Anterior cingulate cortex (tissue), 58 donors: ENCODE data around the gene SLIT3.

ENCODE experiments used
- DNase-seq, 58 donors: peaks; one replicate each; lab custom pipeline; 2025; lab: John Stamatoyannopoulos, UW

Gene SLIT3

DNA sequence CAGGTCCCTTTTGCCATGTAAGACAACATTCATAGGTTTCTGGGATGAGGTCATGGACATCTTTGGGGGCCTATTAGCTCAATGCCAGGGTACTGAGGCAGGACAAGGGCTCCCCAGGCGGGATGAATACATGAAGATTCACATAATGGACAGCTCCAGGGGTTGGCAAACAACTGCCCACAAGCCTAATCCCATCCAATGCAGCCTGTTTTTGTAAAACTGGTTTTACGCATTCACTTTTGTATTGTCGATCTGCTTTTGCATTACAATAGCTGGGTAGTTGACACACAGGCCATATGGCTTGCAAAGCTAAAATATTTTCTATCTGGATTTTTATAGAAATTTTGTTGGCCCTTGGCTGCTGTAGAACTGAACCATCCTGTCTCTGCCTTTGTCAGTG lies 473.3 kb downstream of the SLIT3 start:
- DNase-seq = no peak

DNA sequence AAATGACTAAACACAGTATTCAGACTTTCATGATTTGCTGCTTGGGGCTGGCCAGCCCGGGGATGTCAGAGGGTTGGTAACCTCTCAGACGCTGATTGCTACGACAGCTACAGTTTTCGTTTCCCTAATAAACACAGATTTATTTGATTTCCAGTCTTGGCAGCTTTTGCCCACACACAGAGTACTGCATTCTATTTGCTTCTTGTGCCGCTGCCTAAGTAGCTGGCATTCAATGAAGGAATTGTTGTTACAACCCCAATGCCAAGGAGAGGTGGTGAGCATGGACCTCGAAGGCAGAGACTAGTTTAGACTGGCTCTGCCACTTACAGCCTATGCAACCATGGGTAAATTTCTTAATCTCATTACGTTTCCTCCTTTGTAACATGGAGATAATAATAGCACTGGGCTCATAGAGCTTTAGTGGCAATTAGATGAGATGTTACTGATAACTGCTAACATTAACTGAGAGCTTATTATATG lies 474.7 kb downstream of the SLIT3 start:
- DNase-seq = peak in 16 of 58 donors; percentile 6 to 57 (median 17)

DNA sequence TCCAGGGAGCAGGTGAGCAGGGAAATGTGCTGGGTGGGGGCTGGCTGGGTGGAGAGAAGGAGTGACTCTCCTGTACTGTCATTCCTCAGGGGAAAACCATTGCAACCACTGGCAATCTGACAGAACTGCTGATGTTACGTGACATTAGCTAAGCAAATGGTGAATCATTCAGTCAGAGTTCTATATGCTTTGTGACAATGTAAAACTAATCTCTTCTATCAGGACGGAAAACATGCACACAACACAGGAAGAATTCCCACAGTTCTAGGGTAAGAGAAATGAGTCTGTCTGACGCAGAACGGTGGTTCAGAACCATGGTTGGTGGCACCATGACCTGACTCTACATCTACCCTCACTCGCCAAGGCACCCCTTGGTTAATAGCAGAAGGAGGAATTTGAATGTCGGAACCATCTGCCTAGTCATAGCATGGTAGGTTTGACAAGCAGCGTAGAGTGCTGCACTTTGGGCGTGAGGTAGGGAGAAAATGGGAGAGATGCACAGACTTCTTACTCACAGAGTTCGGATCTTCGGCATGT lies 478.1 kb downstream of the SLIT3 start:
- DNase-seq = no peak

DNA sequence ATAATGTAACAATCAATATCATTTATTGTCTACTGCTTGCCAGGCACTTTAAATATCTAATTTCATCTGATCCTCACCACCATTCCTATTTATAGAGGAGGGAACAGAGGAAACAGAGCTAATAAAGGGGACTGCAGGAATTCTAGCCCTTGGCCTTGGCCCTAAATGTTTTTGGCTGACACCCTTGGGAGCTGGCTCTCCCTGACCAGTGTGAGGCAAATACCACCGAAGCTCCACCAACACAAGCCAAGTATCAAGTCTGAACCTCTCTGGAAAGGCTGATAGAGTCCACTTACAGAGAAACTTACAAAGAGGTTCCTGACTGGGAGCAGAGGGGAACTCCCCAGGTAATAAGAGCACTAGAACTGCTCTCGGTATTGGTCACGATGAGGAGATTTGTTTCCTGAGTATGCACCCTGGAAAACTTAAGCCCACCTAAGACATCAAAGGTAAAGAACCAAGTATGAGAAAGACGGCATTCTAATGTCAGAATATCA lies 478.6 kb downstream of the SLIT3 start:
- DNase-seq = no peak

DNA sequence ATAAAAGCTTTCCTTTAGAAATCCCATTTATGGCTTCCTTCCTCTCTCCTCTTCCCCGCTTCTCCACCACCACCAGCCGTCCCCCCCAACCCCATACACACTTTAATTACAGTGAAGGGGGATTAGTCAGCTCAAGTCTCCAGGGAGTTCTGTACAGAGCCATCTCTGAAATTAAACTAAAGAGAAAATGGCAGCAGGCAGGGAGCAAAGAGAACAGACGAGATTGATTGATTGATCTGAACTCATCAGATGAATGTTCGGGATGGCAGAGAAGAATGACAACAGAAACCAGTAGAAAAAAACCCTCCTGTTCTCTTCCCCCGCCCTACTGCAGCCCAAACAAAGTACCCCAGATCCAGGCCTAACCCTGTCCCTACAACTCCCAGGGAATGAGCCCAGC lies 480.1 kb downstream of the SLIT3 start:
- no peak for DNase-seq

DNA sequence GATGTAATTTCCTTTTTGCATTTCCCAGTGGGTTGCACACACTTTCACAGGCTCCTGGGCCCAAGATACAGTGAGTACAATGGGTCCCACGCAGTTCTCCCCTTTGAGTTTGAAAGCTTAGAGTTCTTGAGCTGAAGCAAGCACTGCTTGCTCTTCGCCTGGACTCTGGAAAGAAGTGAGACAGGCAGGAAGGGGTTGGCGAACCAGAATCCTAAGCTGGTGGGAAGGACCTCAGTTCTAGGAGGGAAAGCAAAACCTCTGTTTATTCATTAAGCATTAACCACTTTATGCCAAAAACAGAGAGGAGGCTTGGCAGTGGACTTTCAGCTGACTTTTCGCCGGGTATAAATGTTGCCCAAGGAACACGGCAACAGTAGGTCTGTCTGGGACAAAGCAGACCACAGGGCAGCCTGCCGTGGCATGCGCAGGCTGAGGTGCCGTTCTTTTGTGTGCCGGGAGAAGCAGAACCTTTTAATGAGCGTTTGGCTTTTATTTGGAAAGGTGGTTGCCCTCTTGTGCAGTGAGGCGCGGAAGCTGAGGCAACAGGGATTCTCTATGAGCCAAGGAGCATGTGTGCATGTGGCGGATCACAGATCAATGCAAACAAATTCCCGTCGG lies 481.8 kb downstream of the SLIT3 start:
- peak in 5 of 58 donors; percentile 5 to 36 (median 27) for DNase-seq

DNA sequence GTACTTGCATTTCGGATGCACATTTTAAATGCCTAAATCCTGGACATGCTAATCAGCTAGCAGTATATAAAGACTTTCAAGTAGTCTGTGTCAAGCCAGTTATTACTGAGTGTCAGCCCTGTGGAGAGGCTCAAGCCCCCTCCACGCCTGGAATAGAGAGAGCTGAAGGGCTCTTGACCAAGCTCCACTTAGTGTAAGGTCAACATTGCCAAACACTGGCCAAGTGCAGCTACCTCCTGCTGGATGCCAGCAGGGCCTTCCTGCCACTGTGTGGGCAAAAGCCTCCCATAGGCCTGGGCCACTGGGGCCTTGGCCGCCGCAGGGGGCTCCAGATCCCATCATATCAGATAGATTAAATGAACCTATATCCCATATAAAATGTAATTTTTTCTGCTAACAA lies 482.4 kb downstream of the SLIT3 start:
- DNase-seq = no peak

DNA sequence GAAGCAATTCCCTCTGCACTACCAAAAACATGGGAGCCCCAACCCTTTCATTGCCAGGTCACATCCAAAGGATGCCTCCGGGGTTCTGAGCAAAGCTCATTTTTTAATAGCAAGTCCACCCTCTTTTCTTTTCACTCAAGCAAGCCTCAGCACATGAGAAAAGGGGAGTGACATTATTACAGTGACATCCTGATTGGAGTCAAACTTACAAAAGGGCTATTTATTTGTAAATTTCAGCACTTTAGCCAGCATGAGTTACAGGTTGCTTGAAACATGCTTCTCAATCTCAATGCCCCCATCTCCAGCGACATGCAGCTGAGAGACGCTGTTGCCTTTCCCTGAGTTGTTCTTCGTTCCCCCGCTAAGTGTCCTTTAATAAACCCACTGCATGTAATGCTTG lies 483.3 kb downstream of the SLIT3 start:
- no peak for DNase-seq

DNA sequence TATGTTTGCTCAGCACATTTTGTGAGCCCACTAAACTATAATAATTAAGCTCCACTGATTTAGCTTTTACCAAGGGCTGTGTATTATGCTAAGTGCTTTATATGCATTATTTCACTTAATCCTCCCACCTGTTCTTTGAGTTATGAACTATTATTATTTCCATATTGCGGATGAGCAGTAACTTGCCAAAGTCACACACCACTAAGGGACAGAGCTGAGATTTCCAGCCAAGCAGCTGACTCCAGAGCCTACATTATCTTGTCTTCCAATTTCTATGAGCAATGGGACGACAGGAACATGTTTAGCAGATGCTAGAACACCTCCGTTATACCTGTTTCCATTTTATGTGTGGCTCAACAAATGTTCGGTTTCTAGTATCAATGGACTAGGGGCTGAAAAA lies 484.3 kb downstream of the SLIT3 start:
- no peak for DNase-seq

DNA sequence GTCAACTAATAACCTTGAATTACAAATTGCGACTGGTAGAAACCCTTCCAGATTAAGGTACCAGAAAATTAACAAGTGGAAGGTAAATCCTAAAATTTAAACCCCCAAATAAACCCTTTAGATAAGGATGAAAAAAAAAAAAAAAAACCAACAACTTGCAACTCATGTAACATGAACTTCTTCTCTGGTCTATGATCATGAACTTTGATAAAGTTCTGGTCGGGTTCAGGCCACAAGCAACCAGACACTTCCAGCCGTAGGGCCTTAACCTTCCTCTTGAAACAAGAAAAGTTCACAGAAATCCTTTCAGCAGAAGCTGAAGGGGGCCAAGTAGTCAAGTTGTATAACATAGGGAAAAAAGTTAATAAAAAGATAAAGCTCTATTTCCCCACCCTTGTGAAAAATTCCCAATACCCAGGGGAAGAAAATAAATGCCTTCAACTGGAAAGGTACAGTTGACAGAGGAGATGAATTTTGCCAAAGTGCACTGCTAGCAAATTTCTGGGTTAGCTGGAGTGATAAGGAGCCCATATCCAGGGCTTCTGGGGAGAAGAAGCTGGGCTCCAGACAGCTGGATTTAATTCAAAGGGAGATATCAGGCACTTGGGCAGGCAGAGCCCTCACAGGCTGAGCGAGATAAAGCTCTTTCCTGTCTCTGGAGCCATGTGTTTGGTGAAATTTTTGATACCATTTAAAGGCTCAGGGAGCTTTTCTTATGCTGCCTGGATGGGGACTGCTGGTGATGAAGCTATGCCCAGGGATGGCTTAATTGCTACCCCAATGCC lies 487.6 kb downstream of the SLIT3 start:
- DNase-seq = no peak

DNA sequence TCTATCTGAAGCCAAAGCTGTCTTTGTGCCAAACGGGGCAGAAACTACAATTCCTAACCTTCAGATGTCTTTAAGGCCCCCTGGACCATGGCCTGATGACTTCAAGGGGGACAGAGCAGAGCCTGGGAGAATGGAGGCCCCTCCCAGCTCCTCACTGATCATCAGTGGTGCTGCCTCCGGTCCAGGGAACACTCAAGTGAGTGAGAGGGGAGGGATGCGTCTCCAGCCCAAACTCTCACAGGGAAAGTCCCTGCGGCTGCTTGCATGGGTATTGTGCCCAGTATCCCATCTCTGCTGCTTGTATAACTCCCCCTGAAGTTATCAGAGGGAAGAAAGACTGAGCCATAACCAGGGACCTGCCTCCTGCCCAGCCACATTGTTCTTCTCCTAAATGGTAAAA lies 490.3 kb downstream of the SLIT3 start:
- no peak for DNase-seq

DNA sequence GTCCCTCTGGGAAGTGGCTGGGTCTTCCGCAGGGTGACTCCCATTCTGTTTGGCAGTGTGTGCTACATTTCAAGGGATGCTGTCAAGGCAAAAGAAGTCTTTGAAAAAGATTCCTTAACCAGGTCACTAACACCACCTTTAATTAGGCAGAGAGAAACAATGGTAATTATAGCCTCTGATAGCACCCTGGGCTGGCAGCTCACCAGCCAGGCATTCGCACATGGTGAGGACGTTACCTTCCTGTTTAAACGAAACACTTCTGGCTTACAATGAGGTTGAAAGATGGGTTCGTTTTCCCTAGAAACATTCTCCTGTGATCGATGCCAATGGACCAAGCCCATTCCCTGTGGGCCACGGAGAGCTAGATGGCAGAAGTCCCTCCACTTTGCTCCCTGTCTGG lies 491.7 kb downstream of the SLIT3 start:
- DNase-seq = no peak

DNA sequence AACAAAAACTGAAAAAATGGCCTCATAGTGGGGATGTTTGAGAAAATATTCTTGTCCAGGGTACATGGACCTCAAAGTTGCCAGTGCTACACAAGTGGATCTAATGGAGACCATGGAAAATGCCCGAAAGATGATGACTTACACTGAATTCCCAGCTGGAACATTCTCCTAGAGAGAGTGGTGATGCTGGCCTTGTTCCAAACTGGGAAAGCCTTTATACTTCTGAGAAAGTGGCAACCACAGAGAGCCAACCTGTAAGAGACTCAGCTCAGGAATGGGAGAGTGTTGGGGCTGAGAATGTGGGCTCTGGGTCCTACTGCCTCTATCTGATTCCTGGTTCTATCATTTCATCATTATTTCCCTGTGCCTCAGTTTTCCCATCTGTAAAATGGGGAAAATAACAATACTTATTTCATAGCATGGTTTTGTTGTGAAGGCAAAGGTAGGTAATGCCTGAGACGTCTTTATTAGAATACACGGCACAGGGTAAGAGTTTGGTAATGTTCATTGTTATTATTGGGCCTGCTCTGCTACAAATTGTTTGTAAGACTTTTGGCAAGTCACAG lies 492.8 kb downstream of the SLIT3 start:
- no peak for DNase-seq

DNA sequence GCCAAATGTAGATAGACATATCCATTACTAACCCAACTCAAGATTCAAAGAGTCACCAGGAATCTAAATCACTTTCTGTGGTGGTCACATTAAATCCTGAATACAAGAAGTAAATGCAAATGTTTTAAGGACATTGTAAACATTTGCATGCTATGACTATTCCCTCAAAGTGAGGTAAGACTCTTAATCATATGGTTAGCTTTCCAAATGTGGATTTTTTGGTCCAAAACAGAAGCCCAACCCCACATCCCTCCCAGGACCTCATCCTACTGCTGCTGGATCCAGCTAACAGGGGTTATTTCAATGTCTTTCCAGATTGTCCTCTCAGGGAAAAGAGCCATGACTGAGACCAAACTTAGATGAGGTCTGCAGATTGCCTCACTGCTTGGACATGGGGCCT lies 493.7 kb downstream of the SLIT3 start:
- no peak for DNase-seq

DNA sequence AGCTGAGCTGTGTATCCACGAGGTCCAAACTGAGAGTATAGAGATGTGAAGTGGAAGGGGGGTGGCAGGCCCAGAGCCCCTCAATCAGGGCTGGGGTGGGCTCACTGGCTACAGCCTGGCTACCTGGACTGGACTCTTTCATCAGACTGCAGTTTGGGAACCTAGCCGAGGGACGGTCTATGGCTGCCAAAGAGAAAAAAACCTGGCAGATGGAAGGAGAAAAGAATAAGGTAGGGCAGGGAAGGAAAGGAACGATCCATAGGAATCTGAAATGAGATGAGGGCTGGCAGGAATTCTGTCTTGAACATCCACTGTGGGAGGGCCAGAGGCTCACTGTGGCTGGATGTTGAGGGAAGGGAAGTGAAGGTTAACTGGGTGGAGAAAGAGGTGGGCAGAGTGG lies 497.4 kb downstream of the SLIT3 start:
- DNase-seq = no peak

DNA sequence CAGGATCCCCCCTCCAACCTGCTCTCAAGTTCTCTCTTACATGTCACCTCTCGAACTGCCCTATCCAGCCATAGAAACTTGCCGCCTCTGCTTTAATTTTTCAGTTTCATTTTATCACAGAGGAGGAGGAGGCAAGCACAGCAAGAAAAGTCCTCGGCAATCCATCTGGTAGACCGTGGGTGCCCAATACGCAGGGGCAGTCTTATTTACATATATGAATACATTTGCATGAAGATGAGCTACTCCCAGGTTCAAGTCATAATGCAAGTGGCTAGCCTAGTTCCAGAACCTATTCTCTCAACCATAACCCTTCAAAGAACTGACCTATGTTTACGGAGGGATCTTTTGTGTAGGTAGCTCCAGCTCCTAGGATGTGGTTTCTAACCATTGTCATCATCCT lies 498.6 kb downstream of the SLIT3 start:
- DNase-seq = peak in 5 of 58 donors; percentile 9 to 55 (median 28)

DNA sequence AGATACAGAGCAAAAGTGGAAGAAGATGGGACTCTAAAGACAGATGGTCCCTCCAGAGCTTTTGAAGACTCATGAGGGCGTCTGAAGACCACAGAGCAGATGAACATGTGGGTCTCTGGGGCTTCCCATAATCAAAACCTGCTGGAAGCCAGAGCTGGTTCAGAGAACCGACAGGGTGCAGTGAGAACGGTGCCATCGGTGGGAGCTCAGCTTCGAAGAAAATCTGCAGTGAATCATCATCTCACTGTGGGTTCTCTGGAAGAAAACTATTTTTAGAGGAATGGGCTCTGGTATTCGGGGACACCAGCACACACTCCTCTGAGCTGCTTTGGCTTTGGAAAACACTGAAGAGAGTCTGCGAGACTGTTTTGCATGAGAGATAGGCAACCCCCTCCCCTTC lies 499.4 kb downstream of the SLIT3 start:
- peak in 4 of 58 donors; percentile 9 to 30 (median 18) for DNase-seq

DNA sequence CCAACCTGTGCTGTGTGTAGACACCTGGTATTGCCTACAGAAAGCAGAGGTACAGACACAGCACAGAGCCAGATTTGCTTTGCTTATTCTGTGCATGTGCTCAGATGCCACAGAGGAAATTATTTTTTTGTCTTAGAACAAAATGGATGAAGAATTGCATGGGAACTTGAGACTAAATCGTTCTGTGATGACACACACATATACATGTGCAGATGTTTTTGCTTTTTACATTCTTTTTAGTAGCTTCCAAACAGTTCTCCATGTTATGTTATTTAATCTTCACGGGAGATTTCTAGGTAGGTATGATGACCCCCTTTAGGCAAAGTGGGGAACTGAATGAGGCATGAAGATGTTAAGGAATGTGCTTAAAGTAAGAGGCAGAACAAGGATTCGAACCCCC lies 500.2 kb downstream of the SLIT3 start:
- DNase-seq = no peak

DNA sequence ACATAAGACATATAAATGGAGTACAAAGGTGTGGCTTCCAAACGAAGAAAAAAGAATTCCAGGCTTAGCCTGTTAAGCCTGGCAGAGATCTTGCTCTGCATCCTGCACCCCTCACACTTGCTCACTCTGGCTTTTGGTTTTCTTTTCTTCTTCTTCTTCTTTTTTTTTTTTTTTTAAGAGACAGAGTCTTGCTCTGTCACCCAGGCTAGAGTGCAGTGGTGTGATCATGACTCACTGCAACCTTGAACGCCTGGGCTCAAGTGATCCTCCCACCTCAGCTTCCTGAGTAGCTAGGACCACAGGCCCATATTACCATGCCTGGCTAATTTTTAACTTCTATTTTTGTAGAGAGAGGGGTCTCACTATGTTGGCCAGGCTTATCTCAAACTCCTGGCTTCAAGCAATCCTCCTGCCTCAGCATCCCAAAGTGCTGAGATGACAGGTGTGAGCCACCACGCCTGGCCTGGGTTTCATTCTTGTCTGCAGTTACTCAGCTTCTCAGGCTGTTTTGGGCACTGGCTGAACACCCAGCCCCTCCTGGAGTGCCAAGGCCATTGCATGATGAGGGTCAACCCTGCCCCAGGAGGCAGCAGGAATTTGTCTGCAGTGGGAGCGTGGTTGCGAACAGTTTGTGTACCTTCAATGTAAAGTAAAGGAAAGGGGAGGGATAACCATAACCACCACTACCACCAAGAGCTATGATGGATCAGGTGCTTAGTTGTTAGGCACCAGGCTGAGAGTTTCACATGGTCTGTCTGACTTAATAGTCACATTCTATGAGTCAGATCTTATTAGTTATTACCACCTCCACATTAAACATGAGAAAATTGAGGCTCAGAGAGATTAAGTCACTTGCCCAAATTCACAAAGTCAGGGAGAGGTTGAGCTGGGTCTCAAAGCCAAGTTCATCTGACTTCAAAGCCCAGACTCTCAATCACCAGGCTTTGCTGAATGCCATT lies 502.6 kb downstream of the SLIT3 start:
- no peak for DNase-seq
